Right lobe of liver (tissue), 4 donors: Measurements from ENCODE around the gene ADAM12.

ENCODE experiments used
- POLR2A ChIP-seq: fragments of 450-650 bp; IDR thresholded peaks from one replicate; pipeline ENCODE4 v1.6.1; 2017; ENCODE audit warnings: antibody characterized with exemption, mild to moderate bottlenecking
- TF ChIP-seq, protein P1 (sequence below), 4 donors: fragments of 200-600 bp in 3 of 4; fragments of 450-650 bp in 1 of 4; IDR thresholded peaks; one replicate each; pipeline versions ENCODE4 v1.5.1 to v1.8.0; 2016 to 2022; ENCODE audit warnings: antibody characterized with exemption in 4 of 4, mild to moderate bottlenecking in 2 of 4
- donor health status: DM: no; HTN: no; CAD: no.
- donor health status: DM: no; HTN: no; CAD: no.
- donor health status: DM: no; HTN: yes; CAD: no.

DNA sequence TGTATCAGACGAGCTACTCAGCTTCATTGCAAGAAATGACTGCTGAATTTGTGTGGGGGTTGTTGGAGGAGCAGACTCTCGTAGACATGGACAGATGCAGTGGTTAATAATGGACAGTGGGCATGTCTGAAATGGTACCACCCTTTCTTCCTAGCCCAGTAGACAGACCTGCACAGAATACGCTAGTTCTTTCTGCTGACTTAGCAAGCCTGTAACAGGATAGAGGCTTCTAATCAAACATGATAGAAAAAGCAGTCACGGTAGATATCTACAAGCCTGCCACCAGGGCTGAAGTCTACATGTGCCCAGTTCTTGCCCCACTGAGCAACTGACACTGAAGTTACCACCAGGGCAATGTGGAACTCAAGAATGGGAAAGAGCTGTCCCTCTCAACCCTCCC, 303.9 kb downstream of the ADAM12 start:
- TF ChIP-seq, protein P1, sequence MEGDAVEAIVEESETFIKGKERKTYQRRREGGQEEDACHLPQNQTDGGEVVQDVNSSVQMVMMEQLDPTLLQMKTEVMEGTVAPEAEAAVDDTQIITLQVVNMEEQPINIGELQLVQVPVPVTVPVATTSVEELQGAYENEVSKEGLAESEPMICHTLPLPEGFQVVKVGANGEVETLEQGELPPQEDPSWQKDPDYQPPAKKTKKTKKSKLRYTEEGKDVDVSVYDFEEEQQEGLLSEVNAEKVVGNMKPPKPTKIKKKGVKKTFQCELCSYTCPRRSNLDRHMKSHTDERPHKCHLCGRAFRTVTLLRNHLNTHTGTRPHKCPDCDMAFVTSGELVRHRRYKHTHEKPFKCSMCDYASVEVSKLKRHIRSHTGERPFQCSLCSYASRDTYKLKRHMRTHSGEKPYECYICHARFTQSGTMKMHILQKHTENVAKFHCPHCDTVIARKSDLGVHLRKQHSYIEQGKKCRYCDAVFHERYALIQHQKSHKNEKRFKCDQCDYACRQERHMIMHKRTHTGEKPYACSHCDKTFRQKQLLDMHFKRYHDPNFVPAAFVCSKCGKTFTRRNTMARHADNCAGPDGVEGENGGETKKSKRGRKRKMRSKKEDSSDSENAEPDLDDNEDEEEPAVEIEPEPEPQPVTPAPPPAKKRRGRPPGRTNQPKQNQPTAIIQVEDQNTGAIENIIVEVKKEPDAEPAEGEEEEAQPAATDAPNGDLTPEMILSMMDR (IDR thresholded peaks at IDR 0.05): no peak
- TF ChIP-seq POLR2A: no peak
